ENCODE data around the gene PLD6. TPM values are rescaled to one million over a fixed set of nuclear protein-coding genes. Genes with fewer than 3 reads are reported as not detected.
A peak's percentile ranks its signal among the peaks of the same experiment; 100 is the strongest.

The PLD6 gene
- total RNA-seq, 4 donors from 2014 or later: 3.3 to 9.1 (median 5.2) TPM

- no peak overlapping the region for H3K27ac ChIP-seq
Observed at GRCh38 chr17:17153071-17153470, 53.1 kb downstream of the PLD6 start.

GRCh38 chr17:17152385-17152784 lies 53.7 kb downstream of the PLD6 start:
- 43% methylated on average over 4 of the region's 4 CpGs for WGBS
- no peaks in the 10 kb centered on the region for H3K9me3 ChIP-seq
- DNase-seq (ENCODE audit: low spot score in 2 of 2): no peak
- H3K27ac ChIP-seq: peak overlapping the region; percentile 24
- peaks cover 38% of the 10 kb centered on the region for H3K4me1 ChIP-seq
- H3K36me3 ChIP-seq: peaks cover 67% of the 10 kb centered on the region
- H3K27me3 ChIP-seq: no peaks in the 10 kb centered on the region
- TF ChIP-seq, protein P1, sequence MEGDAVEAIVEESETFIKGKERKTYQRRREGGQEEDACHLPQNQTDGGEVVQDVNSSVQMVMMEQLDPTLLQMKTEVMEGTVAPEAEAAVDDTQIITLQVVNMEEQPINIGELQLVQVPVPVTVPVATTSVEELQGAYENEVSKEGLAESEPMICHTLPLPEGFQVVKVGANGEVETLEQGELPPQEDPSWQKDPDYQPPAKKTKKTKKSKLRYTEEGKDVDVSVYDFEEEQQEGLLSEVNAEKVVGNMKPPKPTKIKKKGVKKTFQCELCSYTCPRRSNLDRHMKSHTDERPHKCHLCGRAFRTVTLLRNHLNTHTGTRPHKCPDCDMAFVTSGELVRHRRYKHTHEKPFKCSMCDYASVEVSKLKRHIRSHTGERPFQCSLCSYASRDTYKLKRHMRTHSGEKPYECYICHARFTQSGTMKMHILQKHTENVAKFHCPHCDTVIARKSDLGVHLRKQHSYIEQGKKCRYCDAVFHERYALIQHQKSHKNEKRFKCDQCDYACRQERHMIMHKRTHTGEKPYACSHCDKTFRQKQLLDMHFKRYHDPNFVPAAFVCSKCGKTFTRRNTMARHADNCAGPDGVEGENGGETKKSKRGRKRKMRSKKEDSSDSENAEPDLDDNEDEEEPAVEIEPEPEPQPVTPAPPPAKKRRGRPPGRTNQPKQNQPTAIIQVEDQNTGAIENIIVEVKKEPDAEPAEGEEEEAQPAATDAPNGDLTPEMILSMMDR (IDR thresholded peaks at IDR 0.05): no peak
- TF ChIP-seq EP300 (IDR thresholded peaks at IDR 0.05) (no peak), POLR2A (IDR thresholded peaks at IDR 0.05) (no peak), POLR2AphosphoS5 (IDR thresholded peaks at IDR 0.05) (no peak)
- H3K4me3 ChIP-seq: no peak overlapping the region

More at GRCh38 chr17:17153071-17153470, 53.1 kb downstream of the PLD6 start:
- no peak for DNase-seq (ENCODE audit: low spot score in 2 of 2)
- H3K4me3 ChIP-seq: no peak overlapping the region
- H3K36me3 ChIP-seq: peaks cover 67% of the 10 kb centered on the region
- TF ChIP-seq EP300 (IDR thresholded peaks at IDR 0.05) (no peak), POLR2AphosphoS5 (IDR thresholded peaks at IDR 0.05) (no peak), POLR2A (IDR thresholded peaks at IDR 0.05) (no peak)
- TF ChIP-seq, protein P1 (IDR thresholded peaks at IDR 0.05): no peak
- WGBS: 88% methylated on average over 8 of the region's 9 CpGs
- no peaks in the 10 kb centered on the region for H3K27me3 ChIP-seq
- H3K9me3 ChIP-seq: no peaks in the 10 kb centered on the region
- H3K4me1 ChIP-seq: peaks cover 38% of the 10 kb centered on the region

DNA sequence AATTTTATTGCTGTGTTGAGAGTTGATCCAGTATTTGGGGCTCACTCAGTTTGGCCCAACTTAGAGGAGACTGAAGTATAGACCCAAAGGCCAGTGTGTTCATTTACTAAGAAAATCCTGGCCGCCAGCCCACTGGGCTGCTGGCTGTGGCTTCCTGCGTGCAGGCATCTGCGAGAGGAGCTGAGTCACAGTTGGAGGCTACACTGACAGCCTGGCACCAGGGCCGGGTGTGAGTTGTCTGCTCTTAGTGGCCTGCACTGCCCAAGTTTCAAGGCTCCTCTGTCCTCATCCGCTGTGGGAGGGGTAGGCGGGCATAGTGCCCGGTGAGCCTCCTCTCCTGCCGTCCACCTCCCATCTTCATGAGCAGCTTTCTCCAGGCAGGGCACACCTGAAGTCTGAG lies 54.2 kb downstream of the PLD6 start:
- Histone ChIP-seq H3K27me3 (no peaks in the 10 kb centered on the region), H3K27ac (peak overlapping the region; percentile 24), H3K36me3 (peaks cover 67% of the 10 kb centered on the region), H3K4me3 (no peak overlapping the region), H3K9me3 (no peaks in the 10 kb centered on the region), H3K4me1 (peaks cover 36% of the 10 kb centered on the region)
- WGBS: 18% methylated on average over 4 of the region's 8 CpGs
- peak; percentile 85 to 90 for DNase-seq (ENCODE audit: low spot score in 2 of 2)
- TF ChIP-seq, protein P1 (IDR thresholded peaks at IDR 0.05): no peak

GRCh38 chr17:17151541-17151940 lies 54.6 kb downstream of the PLD6 start:
- Histone ChIP-seq H3K9me3 (no peaks in the 10 kb centered on the region), H3K27me3 (no peaks in the 10 kb centered on the region), H3K36me3 (peaks cover 67% of the 10 kb centered on the region), H3K4me3 (no peak overlapping the region), H3K4me1 (peaks cover 33% of the 10 kb centered on the region), H3K27ac (no peak overlapping the region)
- WGBS: 68% methylated on average over 3 of the region's 3 CpGs
- TF ChIP-seq EP300 (IDR thresholded peaks at IDR 0.05): no peak
- no peak for TF ChIP-seq POLR2A (IDR thresholded peaks at IDR 0.05)
- DNase-seq (ENCODE audit: low spot score in 2 of 2): no peak

- Histone ChIP-seq H3K4me1 (peaks cover 29% of the 10 kb centered on the region), H3K27me3 (no peaks in the 10 kb centered on the region), H3K36me3 (peaks cover 67% of the 10 kb centered on the region), H3K27ac (no peak overlapping the region), H3K4me3 (no peak overlapping the region), H3K9me3 (no peaks in the 10 kb centered on the region)
- TF ChIP-seq POLR2AphosphoS5 (IDR thresholded peaks at IDR 0.05) (no peak), POLR2A (IDR thresholded peaks at IDR 0.05) (no peak), EP300 (IDR thresholded peaks at IDR 0.05) (no peak)
- TF ChIP-seq, protein P1 (IDR thresholded peaks at IDR 0.05): no peak
- WGBS: 86% methylated on average over 5 of the region's 5 CpGs
- DNase-seq (ENCODE audit: low spot score in 2 of 2): no peak
Observed at GRCh38 chr17:17151055-17151454, 55.1 kb downstream of the PLD6 start.

Other genes with a start within 250 kb of the PLD6 start
- gene TNFRSF13B, start 234.2 kb downstream of the PLD6 start, total RNA-seq: 1 to 10 TPM in 1 of 4 donors, not detected in 3; 3.8 TPM
- 100 to 1,000 TPM; 122 to 207 (median 145) TPM for gene MPRIP, start 163.9 kb downstream of the PLD6 start, total RNA-seq
- 100 to 1,000 TPM in 1 of 4 donors, 10 to 100 TPM in 3; 28.4 to 143 (median 49.2) TPM for gene FLCN, start 30.8 kb upstream of the PLD6 start, total RNA-seq
- 10 to 100 TPM; 55.0 to 77.3 (median 59.4) TPM for gene COPS3, start 74.9 kb upstream of the PLD6 start, total RNA-seq
- 1 to 10 TPM; 1.2 to 4.6 (median 1.9) TPM for gene NT5M, start 97.0 kb upstream of the PLD6 start, total RNA-seq